ENCODE data around the gene ZNF827. TPM values are rescaled to one million over a fixed set of nuclear protein-coding genes. Genes with fewer than 3 reads are reported as not detected.

The ZNF827 gene, protein sequence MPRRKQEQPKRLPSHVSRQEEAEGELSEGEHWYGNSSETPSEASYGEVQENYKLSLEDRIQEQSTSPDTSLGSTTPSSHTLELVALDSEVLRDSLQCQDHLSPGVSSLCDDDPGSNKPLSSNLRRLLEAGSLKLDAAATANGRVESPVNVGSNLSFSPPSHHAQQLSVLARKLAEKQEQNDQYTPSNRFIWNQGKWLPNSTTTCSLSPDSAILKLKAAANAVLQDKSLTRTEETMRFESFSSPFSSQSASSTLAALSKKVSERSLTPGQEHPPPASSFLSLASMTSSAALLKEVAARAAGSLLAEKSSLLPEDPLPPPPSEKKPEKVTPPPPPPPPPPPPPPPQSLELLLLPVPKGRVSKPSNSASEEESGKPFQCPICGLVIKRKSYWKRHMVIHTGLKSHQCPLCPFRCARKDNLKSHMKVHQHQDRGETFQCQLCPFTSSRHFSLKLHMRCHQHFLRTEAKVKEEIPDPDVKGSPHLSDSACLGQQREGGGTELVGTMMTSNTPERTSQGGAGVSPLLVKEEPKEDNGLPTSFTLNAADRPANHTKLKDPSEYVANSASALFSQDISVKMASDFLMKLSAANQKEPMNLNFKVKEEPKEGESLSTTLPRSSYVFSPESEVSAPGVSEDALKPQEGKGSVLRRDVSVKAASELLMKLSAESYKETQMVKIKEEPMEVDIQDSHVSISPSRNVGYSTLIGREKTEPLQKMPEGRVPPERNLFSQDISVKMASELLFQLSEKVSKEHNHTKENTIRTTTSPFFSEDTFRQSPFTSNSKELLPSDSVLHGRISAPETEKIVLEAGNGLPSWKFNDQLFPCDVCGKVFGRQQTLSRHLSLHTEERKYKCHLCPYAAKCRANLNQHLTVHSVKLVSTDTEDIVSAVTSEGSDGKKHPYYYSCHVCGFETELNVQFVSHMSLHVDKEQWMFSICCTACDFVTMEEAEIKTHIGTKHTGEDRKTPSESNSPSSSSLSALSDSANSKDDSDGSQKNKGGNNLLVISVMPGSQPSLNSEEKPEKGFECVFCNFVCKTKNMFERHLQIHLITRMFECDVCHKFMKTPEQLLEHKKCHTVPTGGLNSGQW
- 1.8 and 2.8 TPM in 2 replicates for total RNA-seq (2016; rRNA removed; fragmentation: Illumina TruSeq; extraction: Trizol)
- 4.8 and 6.6 TPM in 2 replicates for total RNA-seq (2016; cell fraction: cytosol; rRNA removed; fragmentation: Illumina TruSeq; extraction: Trizol; ENCODE audit: low read depth)
- total RNA-seq (2016; cell fraction: insoluble cytoplasmic fraction; rRNA removed; fragmentation: Illumina TruSeq; extraction: Trizol), result 1.6 and 3.1 TPM in 2 replicates
- total RNA-seq (2016; cell fraction: membrane; rRNA removed; fragmentation: Illumina TruSeq; extraction: Trizol), result 3.7 and 3.8 TPM in 2 replicates
- total RNA-seq (2016; cell fraction: nucleus; rRNA removed; fragmentation: Illumina TruSeq; extraction: Trizol), result 11.3 and 11.8 TPM in 2 replicates
- polyA plus RNA-seq (2011; rRNA removed), result 2.8 and 3.9 TPM in 2 replicates
- 2.1 and 3.7 TPM in 2 replicates for polyA plus RNA-seq (2011; cell fraction: cytosol; rRNA removed)
- 22.9 and 29.9 TPM in 2 replicates for polyA plus RNA-seq (2011; cell fraction: nucleus; rRNA removed)
- polyA plus RNA-seq (2012), result 1.9 and 2.3 TPM in 2 replicates
- polyA plus RNA-seq (2016; cell fraction: cytosol; fragmentation: Illumina TruSeq; extraction: Trizol; ENCODE audit: low read depth), result 0.08 and 0.29 TPM in 2 replicates
- polyA plus RNA-seq (2016; cell fraction: insoluble cytoplasmic fraction; fragmentation: Illumina TruSeq; extraction: Trizol; ENCODE audit: low read depth), result 1.8 and 2.7 TPM in 2 replicates
- 0.27 and 0.43 TPM in 2 replicates for polyA plus RNA-seq (2016; cell fraction: membrane; fragmentation: Illumina TruSeq; extraction: Trizol; ENCODE audit: low read depth)
- polyA plus RNA-seq (2016; cell fraction: nucleus; fragmentation: Illumina TruSeq; extraction: Trizol; ENCODE audit: insufficient read depth, low read depth), result 10.3 and 11.8 TPM in 2 replicates
- 13.0 TPM in 1 of 2 replicates, not detected in the other for polyA minus RNA-seq (2011; rRNA and poly(A)+ RNA removed; ENCODE audit: low replicate concordance)
- polyA minus RNA-seq (2011; cell fraction: cytosol; rRNA and poly(A)+ RNA removed), result 4.4 and 6.9 TPM in 2 replicates
- polyA minus RNA-seq (2011; cell fraction: nucleus; rRNA and poly(A)+ RNA removed), result 37.1 and 39.4 TPM in 2 replicates
- percentile 67 among the genes with signal in this experiment for Bru-seq, nascent RNA
- BruChase-seq, experiment 1, labeled RNA remaining after a 6-hour chase, result percentile 53 among the genes with signal in this experiment
- percentile 56 among the genes with signal in this experiment for BruChase-seq, experiment 2, labeled RNA remaining after a 2-hour chase
- long read RNA-seq, experiment 1, partial matches to known transcripts, result 0 of 2 reads
- long read RNA-seq, experiment 1, other reads (novel, unspliced or antisense), result 2 of 2 reads
- long read RNA-seq, experiment 2, partial matches to known transcripts, result 1 of 3 reads
- long read RNA-seq, experiment 2, other reads (novel, unspliced or antisense), result 2 of 3 reads

DNA sequence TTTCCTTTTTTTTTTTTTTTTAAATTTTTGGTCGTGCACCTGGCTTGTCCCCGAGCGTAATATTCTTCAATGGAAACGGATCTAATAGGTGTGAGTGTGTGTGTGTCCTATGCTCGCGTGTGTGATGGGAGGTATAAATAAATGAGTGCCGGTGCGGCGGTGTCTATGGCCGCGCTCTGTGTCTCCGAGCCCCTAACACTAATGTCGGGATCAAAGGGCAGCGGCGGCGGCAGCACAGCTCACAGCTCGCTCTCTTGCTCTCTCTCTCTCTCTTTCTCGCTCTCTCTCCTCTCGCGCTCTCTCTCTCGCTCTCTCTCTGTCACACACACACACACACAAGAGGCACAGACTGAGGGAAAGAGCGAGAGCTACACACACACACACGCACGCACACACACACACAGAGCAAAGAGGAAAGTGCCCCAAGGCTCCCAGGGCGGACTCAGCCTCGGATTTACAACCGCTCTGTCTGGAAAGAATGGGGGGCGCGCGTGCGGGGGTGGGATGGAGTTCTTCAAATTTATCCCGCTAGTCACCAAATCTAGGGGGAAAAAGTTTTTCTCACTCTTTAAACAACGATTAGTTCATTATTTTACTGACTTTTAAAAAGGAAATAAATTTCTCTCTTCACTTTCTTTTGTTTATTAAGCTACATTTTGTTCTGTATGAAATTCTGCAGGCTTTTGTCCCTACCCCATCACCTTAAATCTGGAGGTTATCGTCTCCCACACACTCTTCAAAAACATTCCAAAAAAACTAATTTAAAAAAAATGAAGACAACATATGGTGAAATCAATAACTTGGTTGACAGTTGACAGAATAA is at the start of gene ZNF827:
TSS of gene ZNF827 (minus strand) at position 206 of the 823 bp plus-strand sequence. CDS start 416 bp downstream, outside the sequence.
- Histone ChIP-seq H4K20me1 (ENCODE audit: insufficient read depth, low read length) (no peaks in the 10 kb centered on the region), H3K9ac (ENCODE audit: insufficient read depth, low read depth, low read length) (peak within 1 kb of the TSS; percentile 74), H3K27ac (ENCODE audit: extremely low read length, insufficient read depth, low read length) (peak within 1 kb of the TSS; percentile 57), H3K4me2 (ENCODE audit: low read depth, low read length) (peak within 1 kb of the TSS; percentile 78), H3K79me2 (ENCODE audit: insufficient read depth, low read length) (peaks cover 27% of the 10 kb centered on the region), H3K4me1 (ENCODE audit: insufficient read depth, low read length) (peaks cover 26% of the 10 kb centered on the region), H2AFZ (ENCODE audit: low read length) (peak within 1 kb of the TSS; percentile 95), H3K9me3 (ENCODE audit: low read length) (no peaks in the 10 kb centered on the region), H3K27me3 (ENCODE audit: control insufficient read depth in 1 of 2, insufficient read depth in 2 of 2, low read length in 2 of 2) (no peaks in the 10 kb centered on the region; a peak in 2 of 5 replicates), H3K4me3 (replicated peaks in 1 of 3; ENCODE audit: insufficient read depth in 1 of 3, low read depth in 2 of 3, low read length in 3 of 3) (peak within 1 kb of the TSS; percentile 84 to 96 (median 85)), H3K36me3 (replicated peaks in 1 of 2; ENCODE audit: control insufficient read depth in 1 of 2, insufficient read depth in 2 of 2, low read length in 2 of 2) (no peaks in the 10 kb centered on the region)
- no peak for FAIRE-seq
- peak; percentile 77 for DNase-seq (ENCODE audit: low spot score)
- CTCF ChIA-PET (ENCODE audit: low intra/inter-chr PET ratio, low total read pairs), result no interaction called here
- intact Hi-C loops (cut with micrococcal nuclease; ENCODE audit: unreplicated experiment) (loop anchor here (1.0 to 5.0 kb wide), 2 partner anchors 47 to 99 kb away; no protein-coding TSS in a partner anchor), in situ Hi-C loops (cut with HindIII; ENCODE audit: extremely low pct_ligation_motif_present, low pct_unique_long_range_greater_than_20kb) (loop anchor here (10.0 kb wide), 1 partner anchor 204 kb away; no protein-coding TSS in a partner anchor)
- POLR2A ChIA-PET, result no interaction called here
- no TSS peak for BruUV-seq (replicated peaks)
- peak; percentile 80 for ATAC-seq
- 2% methylated on average over 34 of the region's 34 CpGs for WGBS (ENCODE audit: low lambda C conversion rate)
- TF ChIP-seq BHLHE40 (IDR thresholded peaks at IDR 0.05; ENCODE audit: low read length) (peak; percentile 36; the same call in 1 of the 2 replicates), ZNF891 (CRISPR knock-in tag; IDR thresholded peaks at IDR 0.05) (peak; percentile 58; the same call in 1 of the 2 replicates), NCOR1 (IDR thresholded peaks at IDR 0.05; ENCODE audit: borderline replicate concordance, low read length) (peak; percentile 78; the same call in 1 of the 2 replicates), CENPX (CRISPR knock-in tag; IDR thresholded peaks at IDR 0.05) (no peak), RCOR2 (CRISPR knock-in tag; IDR thresholded peaks at IDR 0.05) (no peak), MXD3 (CRISPR knock-in tag; IDR thresholded peaks at IDR 0.05) (no peak), ZNF749 (CRISPR knock-in tag; IDR thresholded peaks at IDR 0.05; ENCODE audit: borderline replicate concordance) (peak; percentile 48; the same call in 1 of the 2 replicates), ZNF275 (CRISPR knock-in tag; IDR thresholded peaks at IDR 0.05; ENCODE audit: borderline replicate concordance) (0 out of 2 replicates have a peak, but pooled peaks have one; percentile 49), THAP11 (CRISPR knock-in tag; IDR thresholded peaks at IDR 0.05) (0 out of 2 replicates have a peak, but pooled peaks have one; percentile 46)
- TF ChIP-seq, protein P1, sequence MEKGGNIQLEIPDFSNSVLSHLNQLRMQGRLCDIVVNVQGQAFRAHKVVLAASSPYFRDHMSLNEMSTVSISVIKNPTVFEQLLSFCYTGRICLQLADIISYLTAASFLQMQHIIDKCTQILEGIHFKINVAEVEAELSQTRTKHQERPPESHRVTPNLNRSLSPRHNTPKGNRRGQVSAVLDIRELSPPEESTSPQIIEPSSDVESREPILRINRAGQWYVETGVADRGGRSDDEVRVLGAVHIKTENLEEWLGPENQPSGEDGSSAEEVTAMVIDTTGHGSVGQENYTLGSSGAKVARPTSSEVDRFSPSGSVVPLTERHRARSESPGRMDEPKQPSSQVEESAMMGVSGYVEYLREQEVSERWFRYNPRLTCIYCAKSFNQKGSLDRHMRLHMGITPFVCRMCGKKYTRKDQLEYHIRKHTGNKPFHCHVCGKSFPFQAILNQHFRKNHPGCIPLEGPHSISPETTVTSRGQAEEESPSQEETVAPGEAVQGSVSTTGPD (CRISPR knock-in tag; IDR thresholded peaks at IDR 0.05), result no peak

Measured in HepG2 (cell line).